ENCODE measurements around the gene PAFAH1B1.
"Not testable (repeated sequence)": the region's sequence is repeated elsewhere in the genome, so short reads cannot be mapped to it uniquely, and the experiment has no call there.

PAFAH1B1 gene

DNA sequence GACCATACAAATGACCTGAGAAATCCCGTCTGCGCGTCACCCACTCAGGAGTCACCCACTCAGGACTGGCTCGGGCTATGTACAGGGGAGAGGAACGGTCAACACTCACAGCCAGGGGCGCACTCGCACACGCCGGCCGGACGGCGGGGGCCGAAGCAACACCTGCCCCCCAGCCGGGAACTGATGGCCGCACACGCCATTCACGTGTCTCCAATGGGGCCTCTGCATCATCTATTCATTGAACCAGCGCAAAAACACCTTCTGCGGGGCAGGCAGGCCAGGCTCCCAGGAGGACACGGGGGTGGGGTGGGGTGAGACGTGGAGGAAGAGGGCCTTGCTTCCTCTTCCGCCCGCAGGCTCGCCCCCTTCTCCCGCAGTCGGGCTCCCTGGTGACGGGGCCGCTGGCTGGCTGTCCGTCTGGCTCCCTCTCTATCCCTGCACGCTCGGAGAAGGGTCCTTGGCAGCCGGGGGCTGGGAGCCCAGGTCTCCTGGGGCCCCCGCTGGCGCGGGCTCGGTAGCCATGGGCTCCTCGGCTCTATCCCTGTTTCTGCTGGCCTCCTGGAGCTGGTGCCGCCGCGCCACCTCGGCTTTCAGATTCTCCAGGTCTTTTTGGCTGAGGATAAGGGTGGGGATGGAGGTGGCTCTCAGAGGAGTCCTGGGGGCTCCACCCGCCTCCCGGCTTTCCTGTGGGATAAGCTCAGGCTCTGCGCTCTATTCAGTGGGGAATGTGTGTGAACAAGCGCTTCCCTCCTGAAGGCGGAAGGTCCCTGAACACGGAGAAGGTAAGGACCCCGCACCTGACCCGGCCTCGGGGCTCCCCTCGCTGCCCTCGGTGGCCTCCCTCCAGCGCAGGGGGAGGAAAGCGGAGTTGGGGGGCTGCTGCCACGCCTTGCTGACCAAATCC is 97.0 kb downstream of the PAFAH1B1 start:
- DNase-seq (ENCODE audit: low spot score): no peak

DNA sequence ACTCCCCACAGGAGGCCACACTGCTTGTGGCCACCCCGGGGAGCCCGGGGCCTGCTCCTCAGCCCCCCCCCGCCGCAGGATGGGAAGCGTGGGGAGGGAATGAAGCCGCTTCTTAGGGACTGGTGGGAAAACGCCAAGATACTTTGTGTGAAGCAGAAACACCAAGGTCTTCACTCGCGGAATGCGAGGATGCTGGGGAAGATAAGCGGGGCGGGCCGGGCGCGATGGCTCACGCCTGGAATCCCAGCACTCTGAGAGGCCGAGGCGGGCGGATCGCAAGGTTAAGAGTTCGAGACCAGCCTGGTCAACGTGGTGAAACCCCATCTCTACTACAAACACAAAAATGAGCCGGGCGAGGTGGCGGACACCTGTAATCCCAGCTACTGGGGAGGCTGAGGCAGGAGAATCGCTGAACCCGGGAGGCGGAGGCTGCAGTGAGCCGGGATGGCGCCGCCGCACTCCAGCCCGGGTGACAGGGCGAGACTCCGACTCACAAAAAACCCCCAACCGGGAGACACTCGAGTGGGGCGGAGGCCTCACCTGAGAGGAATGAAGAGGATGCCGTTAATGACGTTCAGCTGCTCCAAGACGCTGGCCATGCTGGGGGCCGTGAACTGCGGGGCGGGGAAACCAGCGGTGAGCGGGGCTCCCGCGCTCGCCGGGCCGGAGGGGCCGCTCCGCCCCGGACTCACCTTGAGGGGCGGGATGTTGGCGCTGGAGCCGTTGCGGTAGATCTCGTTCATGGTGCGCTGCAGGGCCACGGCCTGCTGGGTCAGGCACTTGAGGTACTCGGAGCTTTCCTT is 97.8 kb downstream of the PAFAH1B1 start:
- no peak for DNase-seq (ENCODE audit: low spot score)

DNA sequence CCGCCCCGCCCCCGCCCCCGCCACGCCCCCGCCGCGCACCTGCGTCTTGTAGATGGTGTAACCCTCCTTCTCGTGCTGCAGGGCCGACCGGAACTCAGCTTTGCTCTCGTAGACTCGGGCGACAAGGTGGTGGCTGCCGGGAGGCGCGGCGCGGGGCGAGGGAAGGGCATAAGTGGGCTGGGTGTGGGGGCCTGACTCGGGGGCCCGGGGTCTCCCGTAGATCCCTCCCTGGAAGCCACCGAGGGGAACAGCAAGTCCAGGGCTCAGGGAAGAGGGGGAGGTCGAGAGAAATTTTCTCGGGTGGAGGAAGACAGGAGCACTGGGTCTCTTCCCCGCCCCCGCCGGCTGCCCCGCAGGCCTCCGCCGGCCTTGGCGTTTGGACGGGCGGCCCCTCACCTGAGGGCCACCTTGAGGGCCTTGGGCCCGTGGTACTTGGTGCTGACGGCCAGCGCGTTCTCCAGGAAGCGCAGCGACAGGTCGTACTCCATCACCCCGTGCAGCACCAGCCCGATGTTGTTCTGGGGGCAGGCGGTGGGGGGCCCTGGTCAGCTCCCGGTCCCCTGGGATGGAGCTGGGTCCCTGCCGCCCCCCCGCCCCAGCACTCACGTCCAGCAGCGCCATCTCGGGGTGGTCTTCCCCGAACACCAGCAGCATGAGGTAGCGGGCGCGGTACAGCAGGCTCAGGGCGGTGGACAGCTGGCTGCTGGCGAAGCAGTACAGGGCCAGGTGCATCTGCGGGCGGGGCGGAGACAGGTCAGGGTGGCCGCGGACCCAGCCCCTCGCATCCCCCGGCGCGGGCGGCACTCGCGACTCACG is 98.7 kb downstream of the PAFAH1B1 start:
- no peak for DNase-seq (ENCODE audit: low spot score)

DNA sequence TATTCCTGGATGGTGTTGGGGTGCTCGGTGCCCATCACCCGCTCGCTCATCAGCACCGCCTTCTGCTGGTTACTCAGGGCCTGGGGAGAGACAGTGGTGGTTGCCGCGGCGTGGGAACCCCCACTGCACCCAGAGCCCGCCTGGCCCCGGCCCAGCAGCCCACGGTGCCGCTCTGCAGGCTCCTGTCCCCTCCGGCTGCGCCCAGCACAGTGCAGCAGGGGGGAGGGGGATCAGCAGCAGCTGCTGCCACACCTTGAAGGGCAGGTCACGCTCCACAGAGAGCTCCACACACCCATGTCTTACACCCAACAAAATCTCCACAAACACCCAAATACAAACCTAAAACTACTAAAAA is 99.3 kb downstream of the PAFAH1B1 start:
- DNase-seq (ENCODE audit: low spot score): no peak

DNA sequence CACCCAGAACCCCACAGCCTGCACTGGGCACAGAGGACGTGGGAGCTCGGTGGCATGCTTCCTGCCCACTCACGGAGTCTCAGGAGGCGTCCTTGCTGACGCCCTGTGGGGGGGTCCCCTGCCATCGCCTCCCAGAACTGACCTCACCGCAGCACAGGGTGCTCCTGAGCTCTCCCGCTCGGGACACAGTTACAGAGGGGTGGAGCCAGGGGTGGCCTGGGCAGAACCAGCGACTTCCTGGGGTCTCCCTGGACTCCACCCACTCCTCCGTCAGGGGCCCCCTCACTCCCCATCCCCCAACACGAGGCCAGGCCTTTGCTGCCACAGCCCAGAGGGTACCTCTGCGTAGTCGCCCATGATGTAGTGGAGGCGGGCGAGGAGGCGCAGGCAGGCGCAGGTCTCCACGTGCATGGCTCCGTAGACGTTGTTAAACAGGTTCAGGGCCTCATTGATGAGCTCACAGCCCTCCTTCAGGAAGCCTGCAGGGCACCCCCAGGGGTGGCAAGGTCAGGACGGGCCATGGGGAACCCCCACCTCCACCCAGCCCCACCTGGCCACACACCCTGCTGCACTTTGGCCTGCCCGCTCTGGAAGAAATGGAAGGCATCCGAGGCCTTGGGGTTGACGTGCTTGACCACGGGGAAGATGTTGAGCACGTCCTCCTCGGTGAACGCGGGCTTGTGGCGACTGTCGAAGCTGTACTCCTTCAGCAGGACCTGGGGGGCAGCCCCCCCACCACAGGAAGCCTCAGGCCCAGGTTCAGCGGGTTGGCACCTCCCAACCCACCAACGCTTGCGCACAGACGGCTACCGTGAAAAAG is 100.3 kb downstream of the PAFAH1B1 start:
- no peak for DNase-seq (ENCODE audit: low spot score)

DNA sequence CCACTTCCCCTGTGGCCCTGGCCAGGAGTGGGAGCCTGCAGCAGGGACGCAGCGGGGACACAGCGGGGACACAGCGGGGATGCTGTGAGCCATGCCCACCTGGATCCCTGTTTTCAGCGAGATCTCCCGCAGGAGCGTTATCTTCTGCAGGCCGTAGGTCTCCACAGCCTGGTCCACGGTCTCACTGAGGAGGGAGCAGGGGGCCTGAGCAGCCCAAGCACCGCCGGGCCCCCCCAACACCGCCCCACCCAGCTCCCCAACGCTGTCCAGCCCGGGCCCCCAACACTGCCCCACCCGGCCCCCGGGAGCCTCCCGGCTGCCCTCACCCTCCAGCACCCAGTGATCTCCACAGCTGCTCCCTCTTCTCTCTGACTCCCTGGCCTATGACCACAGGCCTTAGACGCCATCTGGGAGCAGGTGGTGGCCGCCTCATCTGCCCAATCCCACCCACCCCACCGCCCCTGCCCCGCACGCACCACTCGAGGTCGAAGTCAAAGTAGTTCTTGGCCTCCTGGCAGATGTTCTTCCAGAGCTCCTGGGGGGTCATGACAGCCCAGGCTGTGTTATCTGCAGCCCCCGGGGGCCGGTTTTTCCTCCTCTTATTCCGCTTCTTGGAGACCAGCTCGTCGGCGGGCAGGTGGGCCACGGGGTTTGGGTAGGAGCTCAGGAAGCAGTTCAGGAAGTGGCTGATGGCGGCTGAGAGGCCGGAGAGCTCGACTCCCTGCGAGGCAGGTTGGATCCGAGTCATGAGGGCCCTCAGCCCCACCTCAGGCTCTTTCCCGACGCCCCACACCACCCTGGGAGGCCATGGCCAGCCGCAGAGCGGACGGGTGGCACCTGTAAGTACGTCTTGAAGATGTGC is 101.2 kb downstream of the PAFAH1B1 start:
- DNase-seq (ENCODE audit: low spot score): no peak

DNA sequence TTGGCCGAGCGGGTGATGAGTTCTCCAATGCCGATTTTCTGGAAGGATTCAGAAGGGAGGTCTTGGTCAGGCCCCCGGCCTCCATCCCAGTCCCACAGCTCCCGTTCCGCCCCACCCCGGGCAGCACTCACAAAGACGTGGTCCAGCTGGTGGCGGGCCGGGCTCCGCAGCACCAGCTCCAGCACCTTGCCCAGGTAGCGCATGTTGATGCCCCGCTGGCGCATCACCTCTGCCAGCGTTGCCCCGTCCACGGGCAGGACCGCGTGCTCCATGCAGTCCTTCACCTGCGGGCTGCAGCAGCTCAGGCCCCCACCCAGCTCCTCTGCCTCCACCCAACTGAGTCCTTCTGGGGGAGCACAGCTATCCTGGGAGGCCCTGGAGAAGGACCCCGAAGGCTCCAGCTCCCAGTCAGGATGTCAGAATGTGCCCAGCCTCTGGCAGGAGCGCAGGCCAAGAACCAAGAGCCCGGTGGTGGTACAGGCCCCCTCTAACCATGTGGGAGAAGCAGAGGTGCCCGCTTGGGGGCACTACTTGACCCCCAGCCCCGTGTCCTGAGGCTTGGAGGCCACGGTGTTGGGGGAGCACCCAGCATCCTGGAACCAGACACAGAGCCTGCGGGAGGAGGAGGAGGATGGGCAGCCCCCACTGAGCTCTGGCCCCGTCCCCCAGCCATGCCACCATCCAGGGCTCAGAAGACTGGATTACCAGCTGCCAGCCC is 101.9 kb downstream of the PAFAH1B1 start:
- no peak for DNase-seq (ENCODE audit: low spot score)

DNA sequence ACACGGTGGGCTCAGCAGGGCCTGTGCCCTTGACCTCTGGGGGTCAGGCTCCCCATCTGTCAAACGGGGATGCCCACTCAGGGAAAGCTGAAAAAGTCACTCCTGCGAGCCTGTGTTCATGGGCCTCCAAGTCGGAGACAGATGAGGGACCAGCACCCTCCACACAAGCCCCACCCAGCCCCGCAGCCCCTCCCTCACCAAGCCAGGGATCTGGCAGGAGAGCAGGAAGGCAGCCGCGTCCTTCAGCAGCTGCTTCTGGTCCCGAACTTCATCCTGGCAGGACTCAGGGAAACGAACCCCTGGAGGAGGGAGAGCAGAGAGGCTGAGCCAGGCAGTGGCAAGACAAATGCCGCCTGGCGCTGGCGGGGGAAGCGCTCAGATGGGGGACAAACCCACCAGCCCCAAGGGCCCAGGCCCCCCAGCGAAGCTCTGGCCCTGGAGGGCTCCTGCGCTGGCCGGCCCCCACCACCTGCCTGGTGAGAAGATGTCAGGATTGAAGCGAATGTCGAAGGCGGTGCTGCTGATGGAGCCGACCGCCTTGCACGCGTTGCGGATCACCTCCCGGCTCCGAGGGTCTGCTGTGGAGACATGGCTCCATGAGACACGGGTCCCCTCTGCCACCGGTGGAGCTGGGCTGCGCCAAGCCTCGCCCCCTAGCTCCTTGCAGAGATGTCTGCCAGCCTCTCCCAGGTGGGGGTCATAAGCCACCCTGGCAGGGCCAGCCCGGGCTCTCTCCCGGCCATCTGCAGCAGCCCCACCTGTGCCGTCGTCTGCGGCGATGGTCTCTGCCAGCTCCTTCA is 102.7 kb downstream of the PAFAH1B1 start:
- DNase-seq (ENCODE audit: low spot score): peak; percentile 41

DNA sequence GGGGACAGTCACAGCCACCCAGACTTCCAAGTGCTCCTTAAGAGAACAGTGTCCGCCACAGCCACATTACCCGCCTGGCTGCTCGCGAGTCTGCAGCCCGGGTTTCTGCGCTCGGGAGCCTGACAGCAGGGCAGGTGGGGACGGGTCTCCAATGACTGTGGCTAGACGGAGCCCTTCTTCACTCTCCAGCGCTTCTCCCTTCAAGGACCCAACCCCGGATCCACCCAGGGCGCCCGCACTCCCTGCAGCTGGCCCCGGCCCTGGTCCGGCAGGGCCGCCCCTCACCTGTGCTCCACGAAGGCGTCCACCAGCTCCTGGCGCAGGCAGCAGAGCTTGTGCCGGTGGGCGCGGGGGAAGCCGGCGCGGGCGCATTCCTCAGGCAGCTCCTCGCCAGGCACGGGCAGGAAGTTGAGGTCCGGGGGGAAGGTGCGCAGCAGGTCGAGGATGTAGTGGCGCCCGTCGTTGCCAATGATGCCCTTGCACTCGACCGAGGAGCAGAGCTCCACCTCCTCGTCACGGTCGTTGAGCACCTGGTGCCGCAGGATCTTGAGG is 104.2 kb downstream of the PAFAH1B1 start:
- no peak for DNase-seq (ENCODE audit: low spot score)

DNA sequence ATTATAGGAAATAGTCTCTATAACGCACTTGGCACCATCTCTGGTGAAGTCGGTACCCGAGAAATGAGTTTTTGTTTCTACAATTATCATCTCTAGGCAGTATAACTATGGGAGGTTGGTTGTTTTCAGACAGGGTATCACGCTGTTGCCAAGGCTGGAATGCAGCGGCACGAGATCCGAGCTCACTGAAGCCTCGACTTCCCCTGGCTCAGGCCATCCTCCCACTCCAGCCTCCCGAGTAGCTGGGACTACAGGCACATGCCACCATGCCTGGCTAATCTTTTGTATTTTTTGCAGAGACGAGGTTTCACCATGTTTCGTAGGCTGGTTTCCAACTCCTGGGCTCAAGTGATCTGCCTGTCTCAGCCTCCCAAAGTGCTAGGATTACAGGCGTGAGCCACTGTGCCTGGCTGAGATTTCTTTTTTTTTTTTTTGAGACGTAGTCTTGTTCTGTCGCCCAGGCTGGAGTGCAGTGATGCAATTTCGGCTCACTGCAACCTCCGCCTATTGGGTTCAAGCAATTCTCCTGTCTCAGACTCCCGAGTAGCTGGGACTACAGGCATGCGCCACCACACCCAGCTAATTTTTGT is 105.9 kb downstream of the PAFAH1B1 start:
- DNase-seq (ENCODE audit: low spot score): not testable (repeated sequence)

DNA sequence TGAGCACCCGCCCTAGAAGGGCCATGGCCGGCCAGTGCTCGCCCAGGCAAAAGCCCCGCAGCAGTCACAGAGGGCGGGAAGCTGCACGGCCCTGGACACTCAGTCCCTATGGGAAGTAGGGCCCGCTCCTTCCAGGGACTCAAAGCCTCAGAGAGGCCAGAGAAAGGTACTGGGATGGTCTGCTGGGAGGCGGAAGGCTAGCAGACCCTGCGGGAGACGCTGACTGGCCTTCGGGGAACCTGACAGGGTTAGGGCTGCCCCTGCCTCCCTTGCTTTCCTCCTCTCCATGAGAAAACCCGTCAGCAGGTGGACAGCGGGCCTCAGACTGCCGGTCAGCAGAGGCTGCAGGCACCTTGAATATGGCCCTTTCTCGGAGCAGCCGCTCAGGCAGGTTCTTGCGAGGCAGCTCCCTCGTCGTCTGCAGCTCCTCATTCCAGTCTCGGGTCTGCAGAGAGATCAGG is 106.6 kb downstream of the PAFAH1B1 start:
- no peak for DNase-seq (ENCODE audit: low spot score)

DNA sequence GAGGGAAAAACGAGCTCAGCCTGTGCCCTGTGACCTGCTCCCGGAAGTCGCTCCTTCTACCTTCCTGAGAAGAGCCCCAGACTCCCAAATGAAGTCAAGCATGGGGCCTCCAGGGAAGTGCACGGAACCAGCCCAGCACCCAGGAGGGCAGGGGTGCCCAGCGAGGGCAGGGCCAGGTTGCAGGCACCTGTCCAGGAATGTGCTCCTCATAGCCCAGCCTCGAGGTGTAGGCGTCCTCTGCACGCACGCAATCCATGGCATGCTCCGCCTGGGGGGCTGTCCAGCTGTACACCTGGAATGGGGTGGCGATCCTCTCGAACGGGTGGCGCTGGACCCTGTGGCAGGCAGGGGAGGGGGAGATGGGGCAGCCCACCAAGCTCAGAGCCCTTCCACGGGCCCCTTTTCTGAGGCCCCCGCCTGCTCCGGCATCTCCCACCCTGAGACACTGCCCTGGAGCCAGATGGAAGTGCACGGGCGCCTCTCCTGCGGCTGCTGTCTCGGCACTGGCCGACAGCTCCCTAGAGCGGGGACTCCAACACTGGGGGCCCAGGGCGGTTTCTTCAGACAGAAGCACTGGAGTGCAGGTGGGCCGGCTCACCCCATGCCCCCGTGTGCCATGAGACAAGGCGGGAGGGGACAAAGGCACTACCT is 107.2 kb downstream of the PAFAH1B1 start:
- DNase-seq (ENCODE audit: low spot score): no peak

DNA sequence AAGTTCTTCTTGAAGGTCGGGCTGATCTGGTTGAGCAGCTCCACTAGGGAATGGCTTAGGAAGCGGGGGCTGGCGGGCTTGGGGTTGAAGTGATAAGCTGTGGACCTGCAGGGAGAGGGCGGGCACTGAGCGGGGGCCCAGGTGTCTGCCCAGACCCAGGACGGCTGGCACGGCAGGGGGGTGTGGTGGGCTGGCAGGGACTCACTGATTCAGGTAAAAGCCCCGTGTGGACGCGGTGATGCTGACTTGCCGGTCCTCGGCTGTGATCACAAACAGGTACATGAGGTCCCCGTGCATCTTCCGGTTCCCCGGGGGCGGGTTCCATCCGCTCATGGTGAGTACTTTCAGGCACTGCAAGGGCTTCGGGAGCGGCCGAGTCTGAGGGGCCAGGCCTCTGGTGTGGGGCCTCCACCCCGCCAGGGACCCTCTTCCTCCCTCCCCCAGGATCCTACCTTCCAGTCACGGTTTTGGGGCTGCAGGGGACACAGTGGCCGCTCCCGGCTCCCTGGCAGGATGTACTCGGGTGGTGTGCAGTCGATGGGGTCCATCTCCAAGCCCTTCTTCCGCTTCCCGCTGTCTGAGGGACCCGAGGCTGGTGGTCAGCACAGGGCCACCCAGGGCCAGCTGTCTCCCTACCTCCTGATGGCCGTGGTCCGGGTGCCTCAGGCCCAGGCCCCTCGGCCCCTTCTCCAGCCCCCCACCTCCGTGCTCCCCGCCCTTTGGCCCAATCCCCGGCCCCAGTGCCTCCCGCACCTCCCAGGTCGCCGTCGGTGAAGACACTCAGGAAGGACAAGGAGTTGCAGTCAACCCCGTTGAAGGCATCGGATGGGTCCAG is 107.9 kb downstream of the PAFAH1B1 start:
- DNase-seq (ENCODE audit: low spot score): no peak

DNA sequence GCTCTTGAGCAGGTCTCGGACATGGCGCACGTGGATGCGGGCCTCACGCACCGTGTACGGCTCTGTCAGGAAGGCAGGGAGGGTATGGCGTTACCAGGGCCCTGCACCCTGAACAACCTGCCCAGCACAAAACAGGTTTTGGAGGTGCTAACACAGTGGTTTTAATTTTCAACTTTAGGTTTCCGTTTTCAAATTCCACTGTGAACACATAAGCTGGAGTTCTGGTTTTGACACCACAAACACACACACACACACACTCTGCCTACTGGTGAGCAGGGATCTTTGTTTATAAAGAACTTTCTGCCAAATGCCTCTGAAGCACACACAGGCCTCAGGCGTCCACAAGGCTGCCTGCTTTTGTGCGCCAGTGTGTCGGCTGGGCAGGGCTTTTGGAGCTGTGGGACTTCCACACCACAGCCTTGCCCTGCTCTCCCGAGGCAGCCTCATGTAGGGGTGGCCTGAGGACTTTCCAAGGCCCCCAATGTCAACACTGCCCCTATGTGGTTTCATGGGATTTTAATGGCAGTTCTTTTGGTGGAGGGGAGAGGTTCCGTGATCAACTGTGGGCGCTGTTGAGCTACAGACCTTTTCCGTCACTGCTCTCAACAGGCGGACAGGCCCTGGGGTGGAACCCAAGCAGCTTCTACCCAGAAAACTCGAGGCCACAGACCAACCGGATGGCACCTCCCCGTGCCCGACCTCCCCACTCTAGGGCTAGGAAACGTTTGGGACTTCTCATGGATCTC is 108.7 kb downstream of the PAFAH1B1 start:
- no peak for DNase-seq (ENCODE audit: low spot score)

DNA sequence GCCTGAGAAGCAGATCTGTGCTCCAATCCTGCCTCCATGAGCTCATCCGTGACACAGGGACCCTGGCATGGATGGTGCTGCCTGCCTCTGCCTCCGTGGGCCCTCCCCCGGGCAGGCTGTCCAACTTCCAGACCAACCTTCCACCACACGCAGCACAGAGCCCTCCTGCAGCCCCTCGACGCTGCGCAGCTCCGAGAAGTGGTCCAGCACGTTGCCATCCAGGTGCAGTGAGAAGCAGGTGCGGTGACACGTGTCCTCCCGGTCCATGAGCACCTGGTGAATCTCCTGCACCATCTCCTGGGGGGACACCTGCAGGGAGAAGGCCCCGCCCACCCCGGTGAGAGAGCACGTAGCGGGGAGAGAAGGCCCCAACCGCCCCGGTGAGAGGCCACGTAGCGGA is 109.7 kb downstream of the PAFAH1B1 start:
- DNase-seq (ENCODE audit: low spot score): no peak

DNA sequence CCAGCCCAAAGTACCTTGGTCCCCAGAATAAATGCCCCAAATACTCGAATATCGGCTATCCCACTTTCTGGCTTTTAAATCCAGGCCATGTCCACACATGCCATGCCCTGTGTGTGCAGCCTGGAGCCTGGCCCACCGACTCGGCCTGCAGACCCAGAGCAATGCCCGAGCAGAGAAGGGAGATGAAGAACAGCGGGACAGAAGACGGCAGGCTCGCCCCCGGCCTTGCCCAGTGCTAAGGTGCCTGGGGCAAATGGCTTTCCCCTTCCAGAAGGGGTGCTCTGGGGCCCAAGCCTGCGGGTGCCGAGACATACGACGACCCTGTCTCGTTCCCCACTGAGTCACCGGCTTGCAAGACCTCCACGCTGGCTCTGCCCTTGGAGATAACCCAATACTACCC is 110.2 kb downstream of the PAFAH1B1 start:
- no peak for DNase-seq (ENCODE audit: low spot score)
